WTC11 (cell line): ENCODE data around the gene PCDHGA8. TPM values are rescaled to one million over a fixed set of nuclear protein-coding genes. Genes with fewer than 3 reads are reported as not detected.

Experiments used
- ATAC-seq: fragments of 200-7000 bp; cut with Tn5 transposase; 2 replicates; pipeline ENCODE4 v1.10.0; 2021; ENCODE audit warnings: mild to moderate bottlenecking, moderate library complexity
- CTCF ChIA-PET: fragments of 300-600 bp; sonication (Branson Sonifier 250); formaldehyde crosslinking; loops from one replicate; lab custom pipeline; 2021; ENCODE audit warnings: antibody characterized with exemption; lab: Charles Lee
- POLR2A ChIA-PET: fragments of 350-600 bp; sonication (Branson Sonifier 250); formaldehyde crosslinking; loops from one replicate; lab custom pipeline; 2021; ENCODE audit warnings: antibody characterized with exemption; lab: Charles Lee
- DNase-seq: peaks from one replicate; pipeline ENCODE4 v3.0.0; 2021; ENCODE audit warnings: low spot score
- H3K27ac Mint-ChIP-seq: 2 replicates; pipeline ENCODE4 v1.8.0; 2021; ENCODE audit warnings: mixed read lengths
- H3K27me3 Mint-ChIP-seq: 2 replicates; pipeline ENCODE4 v1.8.0; 2021; ENCODE audit warnings: low read depth, mild to moderate bottlenecking, moderate library complexity, mixed read lengths
- H3K36me3 Mint-ChIP-seq: 2 replicates; pipeline ENCODE4 v1.8.0; 2021; ENCODE audit warnings: mixed read lengths
- H3K4me1 Mint-ChIP-seq: 2 replicates; pipeline ENCODE4 v1.8.0; 2022; ENCODE audit warnings: mixed read lengths
- H3K4me3 Mint-ChIP-seq: 2 replicates; pipeline ENCODE4 v1.8.0; 2021; ENCODE audit warnings: mild to moderate bottlenecking, moderate library complexity, mixed read lengths
- H3K9me3 Mint-ChIP-seq: 2 replicates; pipeline ENCODE4 v1.8.0; 2021; ENCODE audit warnings: mixed read lengths
- ATF3 ChIP-seq: sonication (generic); formaldehyde crosslinking; conservative IDR thresholded peaks from 2 replicates; pipeline ENCODE4 v1.8.1; 2022; ENCODE audit warnings: mild to moderate bottlenecking, missing genetic modification reagents
- ELF4 ChIP-seq: sonication (generic); formaldehyde crosslinking; IDR thresholded peaks from 2 replicates; pipeline ENCODE4 v1.8.1; 2022; ENCODE audit warnings: low read depth, mild to moderate bottlenecking, moderate library complexity, missing genetic modification reagents
- EMX1 ChIP-seq: fragments of 250-450 bp; sonication (Bioruptor Pico); IDR thresholded peaks from 2 replicates; pipeline ENCODE4 v1.8.0; 2021; ENCODE audit warnings: mild to moderate bottlenecking
- FOXK1 ChIP-seq: sonication (generic); formaldehyde crosslinking; IDR thresholded peaks from 2 replicates; pipeline ENCODE4 v1.8.0; 2022; ENCODE audit warnings: mild to moderate bottlenecking, moderate library complexity, missing genetic modification reagents
- HMGA2 ChIP-seq: fragments of 250-450 bp; sonication (Bioruptor Pico); IDR thresholded peaks from 2 replicates; pipeline ENCODE4 v1.4.0; 2021; ENCODE audit warnings: mild to moderate bottlenecking, moderate library complexity
- IRF2 ChIP-seq: sonication (generic); formaldehyde crosslinking; IDR thresholded peaks from 2 replicates; pipeline ENCODE4 v1.8.0; 2022; ENCODE audit warnings: low read depth, missing genetic modification reagents, borderline replicate concordance
- JAZF1 ChIP-seq: fragments of 250-450 bp; sonication (Bioruptor Pico); IDR thresholded peaks from 2 replicates; pipeline ENCODE4 v1.9.0; 2021; ENCODE audit warnings: moderate library complexity, mild to moderate bottlenecking, inconsistent platforms
- JUN ChIP-seq: sonication (generic); formaldehyde crosslinking; IDR thresholded peaks from 2 replicates; pipeline ENCODE4 v1.8.0; 2023; ENCODE audit warnings: mild to moderate bottlenecking, missing genetic modification reagents
- PRRX2 ChIP-seq: fragments of 250-450 bp; sonication (Bioruptor Pico); IDR thresholded peaks from 2 replicates; pipeline ENCODE4 v1.8.0; 2021; ENCODE audit warnings: mild to moderate bottlenecking
- RELA ChIP-seq: sonication (generic); formaldehyde crosslinking; IDR thresholded peaks from 2 replicates; pipeline ENCODE4 v1.8.1; 2022; ENCODE audit warnings: missing genetic modification reagents, mild to moderate bottlenecking, borderline replicate concordance
- SMAD4 ChIP-seq: sonication (generic); formaldehyde crosslinking; IDR thresholded peaks from 2 replicates; pipeline ENCODE4 v1.8.0; 2022; ENCODE audit warnings: mild to moderate bottlenecking, missing genetic modification reagents
- TEAD1 ChIP-seq: sonication (generic); formaldehyde crosslinking; IDR thresholded peaks from 2 replicates; pipeline ENCODE4 v1.8.0; 2022; ENCODE audit warnings: mild to moderate bottlenecking, missing genetic modification reagents
- ZBTB43 ChIP-seq: sonication (generic); formaldehyde crosslinking; IDR thresholded peaks from 2 replicates; pipeline ENCODE4 v1.8.1; 2023; ENCODE audit warnings: mild to moderate bottlenecking, missing genetic modification reagents
- ZNF121 ChIP-seq: sonication (generic); formaldehyde crosslinking; IDR thresholded peaks from 2 replicates; pipeline ENCODE4 v1.8.0; 2023; ENCODE audit warnings: missing genetic modification reagents
- ZNF317 ChIP-seq: sonication (generic); formaldehyde crosslinking; IDR thresholded peaks from 2 replicates; pipeline ENCODE4 v1.8.1; 2023; ENCODE audit warnings: low read depth, mild to moderate bottlenecking, moderate library complexity, missing genetic modification reagents, borderline replicate concordance
- total RNA-seq: library from RNA; stranded (reverse); gene quantifications from 3 replicates; pipeline ENCODE4 v1.2.3, GENCODE V29; 2021
- TF ChIP-seq, protein P1 (sequence below): sonication (generic); formaldehyde crosslinking; IDR thresholded peaks from 2 replicates; pipeline ENCODE4 v1.8.0; 2022; ENCODE audit warnings: mild to moderate bottlenecking, missing genetic modification reagents
- TF ChIP-seq, protein P2 (sequence below): fragments of 250-450 bp; sonication (Bioruptor Pico); IDR thresholded peaks from 2 replicates; pipeline ENCODE4 v1.9.0; 2021; ENCODE audit warnings: mild to moderate bottlenecking

The PCDHGA8 gene
- total RNA-seq, 1 experiment from 2014 or later, result 2.1 TPM

GRCh38 chr5:141389153-141390042, 3.0 kb upstream of the PCDHGA8 start:
- H3K36me3 Mint-ChIP-seq, result peaks cover 64% of the 10 kb centered on the region
- TF ChIP-seq ZBTB43 (CRISPR knock-in tag), result peak; percentile 30; the same call in 1 of the 2 replicates
- TF ChIP-seq ZNF121 (CRISPR knock-in tag), result no peak
- no peak for TF ChIP-seq HMGA2 (CRISPR knock-in tag)
- TF ChIP-seq ATF3, result 0 out of 2 replicates have a peak, but pooled peaks have one; percentile 59
- 0 out of 2 replicates have a peak, but pooled peaks have one; percentile 60 for TF ChIP-seq IRF2 (CRISPR knock-in tag)
- TF ChIP-seq, all 79 proteins: peak for 3
- ATAC-seq (no peak), DNase-seq (no peak)
- peak overlapping the region; percentile 2; the same call in 1 of the 2 replicates for H3K4me3 Mint-ChIP-seq
- ChIA-PET CTCF (interaction anchor here (1.1 to 3.5 kb wide), 7 partner anchors 15 to 178 kb away, joined by 3 to 24 read pairs (median 6); partner anchors contain the start of genes PCDHB14, PCDHGA6, PCDHGB3 and PCDHGB6), POLR2A (no interaction called here)
- peaks cover 27% of the 10 kb centered on the region for H3K27me3 Mint-ChIP-seq
- no peak overlapping the region for H3K27ac Mint-ChIP-seq
- peaks cover 68% of the 10 kb centered on the region for H3K9me3 Mint-ChIP-seq
- 0 out of 2 replicates have a peak, but pooled peaks cover 3% of the 10 kb centered on the region for H3K4me1 Mint-ChIP-seq

- TF ChIP-seq SMAD4 (CRISPR knock-in tag) (no peak), JAZF1 (no peak), RELA (no peak), ZNF317 (CRISPR knock-in tag) (no peak), TEAD1 (CRISPR knock-in tag) (no peak), EMX1 (no peak), ZBTB43 (CRISPR knock-in tag) (no peak), ELF4 (CRISPR knock-in tag) (no peak), FOXK1 (CRISPR knock-in tag) (no peak), JUN (CRISPR knock-in tag) (no peak), PRRX2 (CRISPR knock-in tag) (no peak)
- TF ChIP-seq, protein P1, sequence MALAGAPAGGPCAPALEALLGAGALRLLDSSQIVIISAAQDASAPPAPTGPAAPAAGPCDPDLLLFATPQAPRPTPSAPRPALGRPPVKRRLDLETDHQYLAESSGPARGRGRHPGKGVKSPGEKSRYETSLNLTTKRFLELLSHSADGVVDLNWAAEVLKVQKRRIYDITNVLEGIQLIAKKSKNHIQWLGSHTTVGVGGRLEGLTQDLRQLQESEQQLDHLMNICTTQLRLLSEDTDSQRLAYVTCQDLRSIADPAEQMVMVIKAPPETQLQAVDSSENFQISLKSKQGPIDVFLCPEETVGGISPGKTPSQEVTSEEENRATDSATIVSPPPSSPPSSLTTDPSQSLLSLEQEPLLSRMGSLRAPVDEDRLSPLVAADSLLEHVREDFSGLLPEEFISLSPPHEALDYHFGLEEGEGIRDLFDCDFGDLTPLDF, result no peak
- TF ChIP-seq, protein P2, sequence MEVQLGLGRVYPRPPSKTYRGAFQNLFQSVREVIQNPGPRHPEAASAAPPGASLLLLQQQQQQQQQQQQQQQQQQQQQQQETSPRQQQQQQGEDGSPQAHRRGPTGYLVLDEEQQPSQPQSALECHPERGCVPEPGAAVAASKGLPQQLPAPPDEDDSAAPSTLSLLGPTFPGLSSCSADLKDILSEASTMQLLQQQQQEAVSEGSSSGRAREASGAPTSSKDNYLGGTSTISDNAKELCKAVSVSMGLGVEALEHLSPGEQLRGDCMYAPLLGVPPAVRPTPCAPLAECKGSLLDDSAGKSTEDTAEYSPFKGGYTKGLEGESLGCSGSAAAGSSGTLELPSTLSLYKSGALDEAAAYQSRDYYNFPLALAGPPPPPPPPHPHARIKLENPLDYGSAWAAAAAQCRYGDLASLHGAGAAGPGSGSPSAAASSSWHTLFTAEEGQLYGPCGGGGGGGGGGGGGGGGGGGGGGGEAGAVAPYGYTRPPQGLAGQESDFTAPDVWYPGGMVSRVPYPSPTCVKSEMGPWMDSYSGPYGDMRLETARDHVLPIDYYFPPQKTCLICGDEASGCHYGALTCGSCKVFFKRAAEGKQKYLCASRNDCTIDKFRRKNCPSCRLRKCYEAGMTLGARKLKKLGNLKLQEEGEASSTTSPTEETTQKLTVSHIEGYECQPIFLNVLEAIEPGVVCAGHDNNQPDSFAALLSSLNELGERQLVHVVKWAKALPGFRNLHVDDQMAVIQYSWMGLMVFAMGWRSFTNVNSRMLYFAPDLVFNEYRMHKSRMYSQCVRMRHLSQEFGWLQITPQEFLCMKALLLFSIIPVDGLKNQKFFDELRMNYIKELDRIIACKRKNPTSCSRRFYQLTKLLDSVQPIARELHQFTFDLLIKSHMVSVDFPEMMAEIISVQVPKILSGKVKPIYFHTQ (CRISPR knock-in tag), result no peak
- DNase-seq (no peak), ATAC-seq (no peak)
- peaks cover 21% of the 10 kb centered on the region for H3K27me3 Mint-ChIP-seq
- ChIA-PET CTCF (interaction anchor here (1.2 to 1.5 kb wide), 3 partner anchors 10 to 238 kb away, joined by 3 to 4 read pairs (median 4); partner anchors contain the start of genes PCDHGA10 and PCDHGA9), POLR2A (no interaction called here)
- peaks cover 76% of the 10 kb centered on the region for H3K36me3 Mint-ChIP-seq
- H3K27ac Mint-ChIP-seq, result no peak overlapping the region
- no peak overlapping the region for H3K4me3 Mint-ChIP-seq
- H3K4me1 Mint-ChIP-seq, result 0 out of 2 replicates have a peak, but pooled peaks cover 3% of the 10 kb centered on the region
- peaks cover 66% of the 10 kb centered on the region for H3K9me3 Mint-ChIP-seq
Measured at GRCh38 chr5:141393267-141393666, 834 bp downstream of the PCDHGA8 start.
